Omental fat pad (tissue), 4 donors: ENCODE results near the gene MAGI1. TPM values are rescaled to one million over a fixed set of nuclear protein-coding genes. Genes with fewer than 3 reads are reported as not detected.

Experiments used
- ATAC-seq: fragments of 150-250 bp; one replicate; pipeline ENCODE4 v1.9.1; 2016; ENCODE audit warnings: mild to moderate bottlenecking, moderate library complexity; ENCODE audit not compliant: low FRiP score
- DNase-seq: peaks from one replicate; pipeline ENCODE4 v3.0.0-alpha.2; 2019; ENCODE audit warnings: low spot score
- CTCF ChIP-seq, 3 donors: fragments of 450-650 bp; IDR thresholded peaks; one replicate each; pipeline ENCODE4 v1.5.1; 2016 to 2017; ENCODE audit warnings: antibody characterized with exemption in 3 of 3, mild to moderate bottlenecking in 3 of 3, moderate library complexity in 2 of 3
- total RNA-seq, 4 donors: library from RNA; depleted of rRNA; stranded (reverse); fragments of >200 nt; gene quantifications; one replicate each; pipeline ENCODE4 v1.1.0, GENCODE V29; 2016

MAGI1 gene
- total RNA-seq, 4 donors from 2014 or later = 22.9 to 38.8 (median 34.3) TPM

GRCh38 chr3:65503776-65504175, 534.9 kb downstream of the MAGI1 start:
- ATAC-seq (no peak), DNase-seq (no peak)
- no peak for TF ChIP-seq CTCF (IDR thresholded peaks at IDR 0.05)

DNA sequence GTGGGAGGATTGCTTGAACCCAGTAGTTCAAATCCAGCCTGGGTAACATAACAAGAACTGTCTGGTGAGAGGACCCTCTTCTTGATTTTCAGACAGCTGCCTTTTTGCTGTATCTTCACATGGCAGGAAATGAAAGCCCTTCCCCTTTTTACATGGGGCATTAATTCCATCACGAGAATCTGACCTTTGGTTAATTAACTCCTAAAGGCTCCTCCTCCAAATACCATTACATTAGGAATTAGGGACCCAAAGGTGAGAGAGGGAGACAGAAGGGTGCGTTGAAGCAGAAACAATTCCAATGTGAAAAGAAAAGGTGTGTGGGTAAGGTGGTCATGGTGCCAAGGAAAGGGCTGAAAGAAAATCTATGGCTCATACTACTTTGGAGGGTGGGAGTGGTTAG, 536.2 kb downstream of the MAGI1 start:
- TF ChIP-seq CTCF (IDR thresholded peaks at IDR 0.05) = no peak
- no peak for ATAC-seq
- no peak for DNase-seq

DNA sequence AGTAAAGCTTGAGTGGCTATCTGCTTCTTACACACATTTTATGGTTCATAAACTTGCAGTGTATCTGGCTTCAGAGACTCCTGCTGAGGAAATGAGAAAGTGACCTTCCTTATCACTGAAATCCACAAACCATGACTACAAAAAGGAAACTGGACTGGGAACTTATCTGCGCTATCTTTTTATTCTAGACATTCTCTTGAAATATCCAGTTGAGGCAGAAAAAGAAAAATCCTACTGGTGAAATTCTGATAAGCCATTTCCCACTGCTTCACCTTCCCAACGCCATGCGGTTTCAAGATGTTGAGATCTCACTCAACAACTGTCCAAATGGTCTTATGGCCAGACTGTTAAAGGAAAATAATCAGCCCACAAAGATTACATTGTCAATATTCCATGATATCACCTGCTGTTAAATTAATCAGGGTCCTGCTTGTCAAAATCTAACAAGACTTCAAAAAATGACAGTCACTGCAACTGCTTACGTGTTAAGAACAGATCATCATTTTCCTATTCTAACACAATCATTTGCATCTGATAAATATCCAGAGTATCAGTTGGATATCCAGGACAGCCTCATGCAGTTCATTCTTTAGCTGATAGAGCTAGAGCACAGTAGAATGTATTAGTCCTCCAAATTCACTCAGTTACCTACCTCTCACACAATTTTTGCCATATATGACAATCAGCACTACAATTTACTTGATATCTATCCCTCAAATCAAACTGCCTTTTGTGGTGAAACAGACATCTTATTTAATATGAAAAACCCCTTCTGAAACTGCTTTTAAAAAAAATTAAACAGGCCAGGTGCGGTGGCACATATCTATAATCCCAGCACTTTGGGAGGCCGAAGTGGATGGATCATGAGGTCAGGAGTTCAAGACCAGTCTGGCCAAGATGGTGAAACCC, 538.1 kb downstream of the MAGI1 start:
- DNase-seq = no peak
- TF ChIP-seq CTCF (IDR thresholded peaks at IDR 0.05) = no peak
- no peak for ATAC-seq

DNA sequence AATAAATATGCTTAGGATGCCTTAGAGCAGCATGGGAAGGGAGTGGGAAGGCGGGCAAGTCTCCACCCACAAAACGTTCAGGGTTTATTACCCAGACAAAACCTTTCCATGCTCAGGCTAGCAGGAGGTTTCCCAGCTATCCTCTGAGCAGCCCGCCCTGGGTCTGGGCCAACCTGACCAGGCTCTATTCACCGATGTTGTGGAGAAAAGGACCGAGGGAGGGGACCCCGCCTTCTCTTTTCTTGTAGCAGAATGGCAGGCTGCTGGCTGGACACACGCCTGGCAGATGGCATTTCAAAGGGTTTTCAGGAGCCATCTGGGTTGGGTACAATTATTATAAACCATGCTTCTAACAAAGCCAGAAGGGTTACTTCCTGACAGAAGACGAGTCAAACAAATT, 540.9 kb downstream of the MAGI1 start:
- no peak for TF ChIP-seq CTCF (IDR thresholded peaks at IDR 0.05)
- DNase-seq = no peak
- ATAC-seq = no peak

DNA sequence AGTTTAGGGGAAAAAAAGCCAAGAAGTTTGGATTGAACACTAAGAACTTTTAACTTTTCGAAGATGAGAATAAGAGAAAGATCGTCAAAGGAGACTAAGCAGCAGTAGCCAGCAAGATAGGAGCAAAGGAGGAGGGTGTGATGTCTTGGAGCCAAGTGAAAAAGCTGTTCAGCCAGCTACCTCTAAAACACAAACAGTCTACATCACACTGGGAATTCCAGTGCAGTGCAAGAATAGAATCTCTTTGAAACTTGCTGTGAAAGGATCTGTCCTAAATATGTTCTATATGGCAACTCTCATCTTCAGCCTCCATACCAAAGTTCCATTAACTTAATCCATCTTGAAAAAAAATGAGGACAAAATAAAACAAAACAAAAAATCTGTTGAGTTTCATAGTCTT, 541.5 kb downstream of the MAGI1 start:
- no peak for TF ChIP-seq CTCF (IDR thresholded peaks at IDR 0.05)
- no peak for ATAC-seq
- DNase-seq = no peak

GRCh38 chr3:65493938-65494337, 544.8 kb downstream of the MAGI1 start:
- DNase-seq = no peak
- no peak for ATAC-seq
- TF ChIP-seq CTCF (IDR thresholded peaks at IDR 0.05) = no peak

- no peak for TF ChIP-seq CTCF (IDR thresholded peaks at IDR 0.05)
Observed at GRCh38 chr3:65493371-65493882, 545.3 kb downstream of the MAGI1 start.

More at GRCh38 chr3:65493371-65493882, 545.3 kb downstream of the MAGI1 start:
- ATAC-seq = no peak
- no peak for DNase-seq
